GM12878 (cell line): ENCODE data around the gene RAPSN. TPM values are rescaled to one million over a fixed set of nuclear protein-coding genes. Genes with fewer than 3 reads are reported as not detected.

Experiments
- ATAC-seq: fragments of 200-7000 bp; cut with Tn5 transposase; 3 replicates; pipeline ENCODE4 v1.9.1; 2020; ENCODE audit warnings: mild to moderate bottlenecking, moderate library complexity
- BruUV-seq: library from RNA; stranded (reverse); fragments of 400-500 nt; replicated peaks from 2 replicates; lab custom pipeline; 2021; lab: Mats Ljungman, UMichigan
- CTCF ChIA-PET: fragments of 300-600 bp; sonication (Branson Sonifier 250); formaldehyde crosslinking; extraction: SDS; loops from one replicate; lab custom pipeline; 2021; ENCODE audit warnings: inconsistent platforms; lab: Yijun Ruan, JAX
- POLR2A ChIA-PET: fragments of 350-600 bp; formaldehyde crosslinking; extraction: SDS; loops from one replicate; lab custom pipeline; 2021; ENCODE audit warnings: inconsistent platforms; lab: Charles Lee
- RAD21 ChIA-PET: fragments of 300-600 bp; sonication (Branson Sonifier 250); formaldehyde crosslinking; loops from one replicate; lab custom pipeline; 2023; ENCODE audit warnings: antibody characterized with exemption; ENCODE audit not compliant: unreplicated experiment; lab: Charles Lee
- SMC1A ChIA-PET: fragments of 300-600 bp; sonication (Branson Sonifier 250); formaldehyde crosslinking; loops from one replicate; lab custom pipeline; 2023; ENCODE audit not compliant: unreplicated experiment, uncharacterized antibody; lab: Charles Lee
- DNase-seq: peaks from one replicate; pipeline ENCODE4 v3.0.0-alpha.2; 2011; ENCODE audit warnings: low read depth, low spot score
- FAIRE-seq: peaks from 3 replicates; lab custom pipeline; 2011; peaks lifted over from hg19 to GRCh38; lab: Jason Lieb, UNC
- H2AFZ ChIP-seq: 2 replicates; pipeline ENCODE4 v1.6.0; 2011; ENCODE audit warnings: low read depth, low read length, control low read depth; ENCODE audit not compliant: control insufficient read depth
- H3K27ac ChIP-seq: 2 replicates; pipeline ENCODE4 v1.5.1; 2011; ENCODE audit warnings: control low read depth; ENCODE audit not compliant: control insufficient read depth, insufficient read depth
- H3K27me3 ChIP-seq, 2 experiments: replicated peaks in 1 of 2; 2 replicates each; pipeline versions ENCODE4 v1.6.0 to v1.6.1; 2011; ENCODE audit warnings: low read length in 1 of 2; ENCODE audit not compliant: control insufficient read depth in 2 of 2, insufficient read depth in 2 of 2
- H3K36me3 ChIP-seq, 2 experiments: 2 replicates each; pipeline ENCODE4 v1.5.1; 2011; ENCODE audit warnings: low read length in 1 of 2; ENCODE audit not compliant: control insufficient read depth in 2 of 2, insufficient read depth in 2 of 2
- H3K4me1 ChIP-seq: 2 replicates; pipeline ENCODE4 v1.6.1; 2011; ENCODE audit warnings: mild to moderate bottlenecking, low read length, moderate library complexity, mixed read lengths; ENCODE audit not compliant: control insufficient read depth, insufficient read depth
- H3K4me2 ChIP-seq: 2 replicates; pipeline ENCODE4 v1.6.0; 2011; ENCODE audit warnings: control low read depth; ENCODE audit not compliant: control insufficient read depth, insufficient read depth
- H3K4me3 ChIP-seq: fragments of 200-600 bp; sonication (generic); 2 replicates; pipeline ENCODE4 v1.5.1; 2016
- H3K79me2 ChIP-seq: 2 replicates; pipeline ENCODE4 v1.6.0; 2011; ENCODE audit warnings: low read length; ENCODE audit not compliant: control insufficient read depth, insufficient read depth
- H3K9ac ChIP-seq: 2 replicates; pipeline ENCODE4 v1.8.0; 2011; ENCODE audit warnings: low read length, control low read depth, mixed read lengths; ENCODE audit not compliant: control insufficient read depth, insufficient read depth
- H3K9me3 ChIP-seq: replicated peaks from 3 replicates; pipeline ENCODE4 v1.5.1; 2011; ENCODE audit warnings: mild to moderate bottlenecking, low read length; ENCODE audit not compliant: control insufficient read depth, insufficient read depth
- H4K20me1 ChIP-seq: 2 replicates; pipeline ENCODE4 v1.6.0; 2011; ENCODE audit not compliant: control insufficient read depth, insufficient read depth
- CREM ChIP-seq: IDR thresholded peaks from 2 replicates; pipeline ENCODE4 v1.6.1; 2014; ENCODE audit warnings: antibody characterized with exemption, low read depth
- E4F1 ChIP-seq: fragments of 450-650 bp; IDR thresholded peaks from 2 replicates; pipeline ENCODE4 v1.6.1; 2018; ENCODE audit warnings: borderline replicate concordance, mild to moderate bottlenecking; ENCODE audit not compliant: partially characterized antibody
- HDGF ChIP-seq: fragments of 450-650 bp; IDR thresholded peaks from 2 replicates; pipeline ENCODE4 v1.6.1; 2016; ENCODE audit warnings: antibody characterized with exemption
- IKZF2 ChIP-seq, 2 experiments: fragments of 450-650 bp; IDR thresholded peaks; 2 replicates each; pipeline ENCODE4 v1.6.1; 2017; ENCODE audit warnings: mild to moderate bottlenecking in 2 of 2, moderate library complexity in 2 of 2
- KDM1A ChIP-seq: fragments of 200-600 bp; sonication (generic); IDR thresholded peaks from 2 replicates; pipeline ENCODE4 v1.6.1; 2016; ENCODE audit warnings: borderline replicate concordance
- SREBF2 ChIP-seq: IDR thresholded peaks from 2 replicates; pipeline ENCODE4 v1.6.1; 2012; ENCODE audit warnings: mild to moderate bottlenecking, low read length
- YBX1 ChIP-seq: fragments of 450-650 bp; IDR thresholded peaks from 2 replicates; pipeline ENCODE4 v1.6.1; 2016; ENCODE audit warnings: antibody characterized with exemption
- ZBED1 ChIP-seq: IDR thresholded peaks from 2 replicates; pipeline ENCODE4 v1.6.1; 2016; ENCODE audit warnings: borderline replicate concordance
- WGBS: methylation state at CpG from one replicate; pipeline ENCODE4 v1.1.6; 2016; ENCODE audit warnings: low lambda C conversion rate; ENCODE audit not compliant: insufficient replicate concordance, insufficient coverage; ENCODE audit errors: missing lambda C conversion rate; 5-methylcytosine and 5-hydroxymethylcytosine counted together
- in situ Hi-C: fragments of 300-500 bp; cut with MboI; formaldehyde crosslinking; loops from 9 replicates; pipeline ENCODE4 v1.14.3; 2018; ENCODE audit warnings: mixed read lengths
- intact Hi-C: fragments of 100-400 bp; cut with micrococcal nuclease; formaldehyde crosslinking; loops from one replicate; pipeline ENCODE4 v1.14.2; 2022; ENCODE audit not compliant: unreplicated experiment
- polyA plus RNA-seq, 11 experiments: library from polyadenylated mRNA; depleted of rRNA in 4 of 11; unstranded in 6 of 11; stranded (reverse) in 5 of 11; fragments of >200 nt; fragmentation: Nextera tagmentation in 4 of 11; fragmentation: Illumina TruSeq in 1 of 11; extraction: Ambion mirVana in 4 of 11; extraction: Trizol in 1 of 11; gene quantifications; 1 replicate in 1 of 11; 2 replicates in 10 of 11; pipeline versions ENCODE4 v1.2.1 to v1.2.3, GENCODE V29; 2011 to 2016; ENCODE audit warnings: inconsistent platforms in 2 of 11, missing spikeins in 2 of 11, low read depth in 1 of 11
- total RNA-seq, 4 experiments: library from RNA; depleted of rRNA in 3 of 4; stranded (reverse); fragments of >200 nt in 3 of 4; fragmentation: Illumina TruSeq in 1 of 4; extraction: Trizol in 1 of 4; gene quantifications; 2 replicates each; pipeline versions ENCODE4 v1.2.1 to v1.2.3, GENCODE V29; 2013 to 2021
- TF ChIP-seq, protein P1 (sequence below): fragments of 450-650 bp; formaldehyde crosslinking; IDR thresholded peaks from 2 replicates; pipeline ENCODE4 v1.4.0; 2022; ENCODE audit warnings: mild to moderate bottlenecking, moderate library complexity
- TF ChIP-seq, protein P2 (sequence below): fragments of 150-350 bp; IDR thresholded peaks from 2 replicates; pipeline ENCODE4 v1.6.1; 2016; ENCODE audit warnings: low read depth, low read length

The RAPSN gene
- total and polyA plus RNA-seq, 10 of the 15 experiments (the other 5 are each of a cell fraction or from before 2014, with no cell fraction given) = 0.08 to 0.23 (median 0.14) TPM; not detected in 6

- 100% methylated on average over 1 of the region's 1 CpG for WGBS
- POLR2A ChIA-PET = interaction anchor here (0.6 to 0.7 kb wide), 2 partner anchors 13 to 181 kb away, joined by 3 to 7 read pairs; no protein-coding TSS in a partner anchor
- FAIRE-seq (no peak), DNase-seq (no peak)
- H3K27me3 ChIP-seq = no peaks in the 10 kb centered on the region
- peaks cover 2 to 33% of the 10 kb centered on the region in 2 experiments for H3K36me3 ChIP-seq
- no peaks in the 10 kb centered on the region for H4K20me1 ChIP-seq
- intact Hi-C loops (no loop called here), in situ Hi-C loops (no loop called here)
- SMC1A ChIA-PET = interaction anchor here (0.8 kb wide), 1 partner anchor 13 kb away, joined by 4 read pairs; no protein-coding TSS in a partner anchor
- H3K4me3 ChIP-seq = no peak overlapping the region
- H3K4me2 ChIP-seq = no peak overlapping the region
- TF ChIP-seq IKZF2 (IDR thresholded peaks at IDR 0.05) = no peak
- TF ChIP-seq HDGF = no peak
- TF ChIP-seq, protein P1, sequence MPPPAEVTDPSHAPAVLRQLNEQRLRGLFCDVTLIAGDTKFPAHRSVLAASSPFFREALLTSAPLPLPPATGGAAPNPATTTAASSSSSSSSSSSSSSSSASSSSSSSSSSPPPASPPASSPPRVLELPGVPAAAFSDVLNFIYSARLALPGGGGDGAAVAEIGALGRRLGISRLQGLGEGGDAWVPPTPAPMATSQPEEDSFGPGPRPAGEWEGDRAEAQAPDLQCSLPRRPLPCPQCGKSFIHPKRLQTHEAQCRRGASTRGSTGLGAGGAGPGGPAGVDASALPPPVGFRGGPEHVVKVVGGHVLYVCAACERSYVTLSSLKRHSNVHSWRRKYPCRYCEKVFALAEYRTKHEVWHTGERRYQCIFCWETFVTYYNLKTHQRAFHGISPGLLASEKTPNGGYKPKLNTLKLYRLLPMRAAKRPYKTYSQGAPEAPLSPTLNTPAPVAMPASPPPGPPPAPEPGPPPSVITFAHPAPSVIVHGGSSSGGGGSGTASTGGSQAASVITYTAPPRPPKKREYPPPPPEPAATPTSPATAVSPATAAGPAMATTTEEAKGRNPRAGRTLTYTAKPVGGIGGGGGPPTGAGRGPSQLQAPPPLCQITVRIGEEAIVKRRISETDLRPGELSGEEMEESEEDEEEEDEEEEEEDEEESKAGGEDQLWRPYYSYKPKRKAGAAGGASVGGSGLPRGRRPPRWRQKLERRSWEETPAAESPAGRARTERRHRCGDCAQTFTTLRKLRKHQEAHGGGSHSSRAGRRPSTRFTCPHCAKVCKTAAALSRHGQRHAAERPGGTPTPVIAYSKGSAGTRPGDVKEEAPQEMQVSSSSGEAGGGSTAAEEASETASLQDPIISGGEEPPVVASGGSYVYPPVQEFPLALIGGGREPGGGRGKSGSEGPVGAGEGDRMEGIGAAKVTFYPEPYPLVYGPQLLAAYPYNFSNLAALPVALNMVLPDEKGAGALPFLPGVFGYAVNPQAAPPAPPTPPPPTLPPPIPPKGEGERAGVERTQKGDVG (CRISPR knock-in tag) = no peak
- TF ChIP-seq SREBF2 = no peak
- no peak for TF ChIP-seq CREM
- TF ChIP-seq YBX1 = no peak
- TF ChIP-seq KDM1A = no peak
- TF ChIP-seq ZBED1 = no peak
- no peak for TF ChIP-seq E4F1
- TF ChIP-seq, protein P2, sequence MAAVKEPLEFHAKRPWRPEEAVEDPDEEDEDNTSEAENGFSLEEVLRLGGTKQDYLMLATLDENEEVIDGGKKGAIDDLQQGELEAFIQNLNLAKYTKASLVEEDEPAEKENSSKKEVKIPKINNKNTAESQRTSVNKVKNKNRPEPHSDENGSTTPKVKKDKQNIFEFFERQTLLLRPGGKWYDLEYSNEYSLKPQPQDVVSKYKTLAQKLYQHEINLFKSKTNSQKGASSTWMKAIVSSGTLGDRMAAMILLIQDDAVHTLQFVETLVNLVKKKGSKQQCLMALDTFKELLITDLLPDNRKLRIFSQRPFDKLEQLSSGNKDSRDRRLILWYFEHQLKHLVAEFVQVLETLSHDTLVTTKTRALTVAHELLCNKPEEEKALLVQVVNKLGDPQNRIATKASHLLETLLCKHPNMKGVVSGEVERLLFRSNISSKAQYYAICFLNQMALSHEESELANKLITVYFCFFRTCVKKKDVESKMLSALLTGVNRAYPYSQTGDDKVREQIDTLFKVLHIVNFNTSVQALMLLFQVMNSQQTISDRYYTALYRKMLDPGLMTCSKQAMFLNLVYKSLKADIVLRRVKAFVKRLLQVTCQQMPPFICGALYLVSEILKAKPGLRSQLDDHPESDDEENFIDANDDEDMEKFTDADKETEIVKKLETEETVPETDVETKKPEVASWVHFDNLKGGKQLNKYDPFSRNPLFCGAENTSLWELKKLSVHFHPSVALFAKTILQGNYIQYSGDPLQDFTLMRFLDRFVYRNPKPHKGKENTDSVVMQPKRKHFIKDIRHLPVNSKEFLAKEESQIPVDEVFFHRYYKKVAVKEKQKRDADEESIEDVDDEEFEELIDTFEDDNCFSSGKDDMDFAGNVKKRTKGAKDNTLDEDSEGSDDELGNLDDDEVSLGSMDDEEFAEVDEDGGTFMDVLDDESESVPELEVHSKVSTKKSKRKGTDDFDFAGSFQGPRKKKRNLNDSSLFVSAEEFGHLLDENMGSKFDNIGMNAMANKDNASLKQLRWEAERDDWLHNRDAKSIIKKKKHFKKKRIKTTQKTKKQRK = no peak
- TF ChIP-seq, all 136 proteins: peak for 0
- BruUV-seq = no TSS peak
- H3K79me2 ChIP-seq = peaks cover 70% of the 10 kb centered on the region
- H2AFZ ChIP-seq = no peak overlapping the region
- peaks cover 27% of the 10 kb centered on the region for H3K4me1 ChIP-seq
- no peak overlapping the region for H3K27ac ChIP-seq
- no peak overlapping the region for H3K9ac ChIP-seq
- no peak for ATAC-seq
- no peaks in the 10 kb centered on the region for H3K9me3 ChIP-seq
- CTCF ChIA-PET = interaction anchor here (1.1 kb wide), 1 partner anchor 29 kb away, joined by 3 read pairs; no protein-coding TSS in a partner anchor
- RAD21 ChIA-PET = interaction anchor here (2.9 kb wide), 1 partner anchor 14 kb away, joined by 6 read pairs; no protein-coding TSS in a partner anchor
These were observed 46.9 kb upstream of the RAPSN start for GRCh38 chr11:47495856-47496217.
